H9 (cell line): ENCODE results near the gene RBFOX2. TPM values are rescaled to one million over a fixed set of nuclear protein-coding genes. Genes with fewer than 3 reads are reported as not detected.

Source experiments
- DNase-seq: peaks from one replicate; pipeline ENCODE4 v3.0.0-alpha.2; 2017
- H2AFZ ChIP-seq: one replicate; pipeline ENCODE4 v1.6.1; 2013; ENCODE audit warnings: mild to moderate bottlenecking, low read length, control low read depth, moderate library complexity
- H2AK5ac ChIP-seq: 2 replicates; pipeline ENCODE4 v1.6.1; 2013; ENCODE audit warnings: low read length, control low read depth, mixed read lengths; ENCODE audit not compliant: insufficient read length
- H2BK120ac ChIP-seq: one replicate; pipeline ENCODE4 v1.6.1; 2013; ENCODE audit warnings: low read depth, mild to moderate bottlenecking, low read length, control low read depth, inconsistent platforms; ENCODE audit not compliant: poor library complexity, severe bottlenecking
- H2BK12ac ChIP-seq: 2 replicates; pipeline ENCODE4 v1.6.1; 2013; ENCODE audit warnings: low read length, control low read depth, mixed read lengths, low read depth; ENCODE audit not compliant: insufficient read length
- H2BK15ac ChIP-seq: 2 replicates; pipeline ENCODE4 v1.6.1; 2013; ENCODE audit warnings: low read depth, low read length, control low read depth
- H2BK20ac ChIP-seq: one replicate; pipeline ENCODE4 v1.6.1; 2013; ENCODE audit warnings: low read depth, mild to moderate bottlenecking, low read length, control low read depth, inconsistent platforms; ENCODE audit not compliant: poor library complexity, severe bottlenecking
- H2BK5ac ChIP-seq: 2 replicates; pipeline ENCODE4 v1.6.1; 2013; ENCODE audit warnings: low read length, control low read depth, mixed read lengths; ENCODE audit not compliant: insufficient read length
- H3K14ac ChIP-seq: 2 replicates; pipeline ENCODE4 v1.6.1; 2013; ENCODE audit warnings: low read length, control low read depth; ENCODE audit not compliant: insufficient read depth
- H3K18ac ChIP-seq: 2 replicates; pipeline ENCODE4 v1.6.1; 2013; ENCODE audit warnings: low read depth, mild to moderate bottlenecking, mixed read lengths, low read length, control low read depth; ENCODE audit not compliant: insufficient read length
- H3K23ac ChIP-seq: 2 replicates; pipeline ENCODE4 v1.6.1; 2013; ENCODE audit warnings: low read length, control low read depth, mixed read lengths, low read depth; ENCODE audit not compliant: insufficient read length
- H3K23me2 ChIP-seq: 2 replicates; pipeline ENCODE4 v1.6.1; 2013; ENCODE audit warnings: low read depth, mild to moderate bottlenecking, mixed read lengths, low read length, control low read depth; ENCODE audit not compliant: insufficient read length, poor library complexity, severe bottlenecking
- H3K27ac ChIP-seq: 2 replicates; pipeline ENCODE4 v1.5.1; 2013; ENCODE audit warnings: low read length, control low read depth, mixed read lengths, low read depth; ENCODE audit not compliant: insufficient read length
- H3K27me3 ChIP-seq: 2 replicates; pipeline ENCODE4 v1.6.1; 2013; ENCODE audit warnings: low read length, control low read depth, inconsistent platforms; ENCODE audit not compliant: insufficient read depth
- H3K4ac ChIP-seq: 2 replicates; pipeline ENCODE4 v1.6.1; 2013; ENCODE audit warnings: low read depth, mild to moderate bottlenecking, control low read depth, inconsistent platforms, low read length, moderate library complexity
- H3K4me1 ChIP-seq: 2 replicates; pipeline ENCODE4 v1.6.1; 2013; ENCODE audit warnings: low read length, control low read depth, inconsistent platforms; ENCODE audit not compliant: insufficient read depth
- H3K4me2 ChIP-seq: 2 replicates; pipeline ENCODE4 v1.6.1; 2013; ENCODE audit warnings: low read length, control low read depth, mixed read lengths; ENCODE audit not compliant: insufficient read length, insufficient read depth
- H3K56ac ChIP-seq: 2 replicates; pipeline ENCODE4 v1.6.1; 2013; ENCODE audit warnings: low read depth, mild to moderate bottlenecking, mixed read lengths, low read length, control low read depth; ENCODE audit not compliant: insufficient read length
- H3K79me1 ChIP-seq: 2 replicates; pipeline ENCODE4 v1.6.1; 2013; ENCODE audit warnings: low read depth, mild to moderate bottlenecking, moderate library complexity, low read length, control low read depth, inconsistent platforms; ENCODE audit not compliant: insufficient read depth, poor library complexity, severe bottlenecking
- H3K79me2 ChIP-seq: 2 replicates; pipeline ENCODE4 v1.6.1; 2013; ENCODE audit warnings: low read length, control low read depth, inconsistent platforms; ENCODE audit not compliant: insufficient read depth
- H3K9ac ChIP-seq: 2 replicates; pipeline ENCODE4 v1.6.1; 2013; ENCODE audit warnings: low read length, control low read depth, mixed read lengths; ENCODE audit not compliant: insufficient read length; ENCODE audit errors: extremely low read depth
- H3K9me3 ChIP-seq: one replicate; pipeline ENCODE4 v1.6.1; 2013; ENCODE audit warnings: low read depth, low read length, inconsistent platforms; ENCODE audit not compliant: control insufficient read depth
- H3T11ph ChIP-seq: one replicate; pipeline ENCODE4 v1.6.1; 2013; ENCODE audit warnings: mild to moderate bottlenecking, low read length, control low read depth, inconsistent platforms
- H4K20me1 ChIP-seq: one replicate; pipeline ENCODE4 v1.6.1; 2013; ENCODE audit not compliant: control insufficient read depth, insufficient read length, insufficient read depth
- H4K5ac ChIP-seq: 2 replicates; pipeline ENCODE4 v1.6.1; 2013; ENCODE audit warnings: low read depth, mild to moderate bottlenecking, mixed read lengths, low read length, control low read depth; ENCODE audit not compliant: insufficient read length
- H4K8ac ChIP-seq: replicated peaks from 2 replicates; pipeline ENCODE4 v1.6.1; 2013; ENCODE audit warnings: low read length, control low read depth, mixed read lengths, low read depth; ENCODE audit not compliant: insufficient read length
- H4K91ac ChIP-seq: 2 replicates; pipeline ENCODE4 v1.6.1; 2013; ENCODE audit warnings: low read depth, mild to moderate bottlenecking, moderate library complexity, mixed read lengths, low read length, control low read depth; ENCODE audit not compliant: insufficient read length
- H3K27ac Mint-ChIP-seq, 3 experiments: 2 replicates in 2 of 3; 3 replicates in 1 of 3; pipeline ENCODE4 v1.8.0; 2020 to 2021; ENCODE audit warnings: mixed read lengths in 3 of 3, mild to moderate bottlenecking in 1 of 3, moderate library complexity in 1 of 3
- H3K27me3 Mint-ChIP-seq: 2 replicates; pipeline ENCODE4 v1.8.0; 2021; ENCODE audit warnings: low read depth, mild to moderate bottlenecking, moderate library complexity, mixed read lengths
- H3K36me3 Mint-ChIP-seq, 3 experiments: 2 replicates in 2 of 3; 3 replicates in 1 of 3; pipeline ENCODE4 v1.8.0; 2020 to 2021; ENCODE audit warnings: low read depth in 3 of 3, mixed read lengths in 3 of 3; ENCODE audit not compliant: insufficient read depth in 1 of 3
- H3K4me1 Mint-ChIP-seq, 2 experiments: 2 replicates each; pipeline ENCODE4 v1.8.0; 2020; ENCODE audit warnings: mixed read lengths in 2 of 2
- H3K4me3 Mint-ChIP-seq, 2 experiments: 2 replicates in 1 of 2; 3 replicates in 1 of 2; pipeline ENCODE4 v1.8.0; 2020 to 2021; ENCODE audit warnings: mild to moderate bottlenecking in 2 of 2, mixed read lengths in 2 of 2, moderate library complexity in 1 of 2
- H3K9me3 Mint-ChIP-seq, 2 experiments: 2 replicates in 1 of 2; 3 replicates in 1 of 2; pipeline ENCODE4 v1.8.0; 2020; ENCODE audit warnings: mild to moderate bottlenecking in 2 of 2, mixed read lengths in 2 of 2, moderate library complexity in 1 of 2
- WGBS: extraction: QIAGEN DNeasy Blood & Tissue Kit; methylation state at CpG from one replicate; pipeline ENCODE4 v1.1.7; 2013; ENCODE audit warnings: missing lambda C conversion rate, low lambda C conversion rate, mixed read lengths; ENCODE audit not compliant: insufficient read length; ENCODE audit errors: extremely low coverage; 5-methylcytosine and 5-hydroxymethylcytosine counted together
- total RNA-seq: library from RNA; stranded (reverse); gene quantifications from 2 replicates; pipeline ENCODE4 v1.2.1, GENCODE V29; 2021
- TF ChIP-seq, protein P1 (sequence below): fragments of 200-600 bp; sonication (generic); conservative IDR thresholded peaks from 3 replicates; pipeline ENCODE4 v1.8.0; 2021; ENCODE audit warnings: antibody characterized with exemption, mild to moderate bottlenecking

RBFOX2 gene
- total RNA-seq, 1 experiment from 2014 or later, result 84.7 TPM

DNA sequence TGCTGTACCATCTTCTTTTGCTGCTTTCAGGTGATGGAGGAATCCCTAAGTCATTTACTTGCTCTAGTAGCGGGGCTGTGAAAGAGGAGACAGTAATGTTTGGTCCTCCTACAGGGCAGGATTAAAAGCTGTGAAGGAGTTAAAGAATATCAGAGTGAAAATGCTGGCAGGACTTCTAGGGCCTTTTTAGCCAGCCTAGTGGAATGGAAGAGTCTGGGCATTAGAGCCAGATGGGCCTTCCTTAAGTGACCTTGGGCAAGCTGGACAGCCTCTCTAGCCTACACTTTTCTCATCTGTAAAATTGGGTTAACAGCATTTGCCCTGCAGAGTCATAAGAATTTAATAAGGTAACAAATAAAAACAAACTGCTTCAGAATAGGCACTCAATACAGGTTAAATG, 114.7 kb downstream of the RBFOX2 start:
- no peak overlapping the region for H2BK120ac ChIP-seq
- H2AFZ ChIP-seq, result no peak overlapping the region
- no peak for DNase-seq
- no peak overlapping the region for H4K8ac ChIP-seq
- H3K9me3 ChIP-seq, result no peaks in the 10 kb centered on the region
- no peak overlapping the region for H3K27ac ChIP-seq
- no peaks in the 10 kb centered on the region for H4K20me1 ChIP-seq
- WGBS, result no CpG with 5 or more reads among the region's 1 CpG
- Mint-ChIP-seq H3K27ac (peak overlapping the region in 1 of 3 experiments; percentile 99; a peak in 3 of 7 replicates), H3K4me1 (peaks cover 59% of the 10 kb centered on the region in 2 experiments), H3K36me3 (no peaks in the 10 kb centered on the region; a peak in 1 of 7 replicates), H3K27me3 (no peaks in the 10 kb centered on the region), H3K4me3 (peak overlapping the region in 1 of 2 experiments; percentile 38; a peak in 1 of 5 replicates), H3K9me3 (no peaks in the 10 kb centered on the region)
- H3K18ac ChIP-seq, result no peak overlapping the region
- H3K79me1 ChIP-seq, result no peaks in the 10 kb centered on the region
- H2BK12ac ChIP-seq, result no peak overlapping the region
- H2AK5ac ChIP-seq, result no peak overlapping the region
- TF ChIP-seq, protein P1, sequence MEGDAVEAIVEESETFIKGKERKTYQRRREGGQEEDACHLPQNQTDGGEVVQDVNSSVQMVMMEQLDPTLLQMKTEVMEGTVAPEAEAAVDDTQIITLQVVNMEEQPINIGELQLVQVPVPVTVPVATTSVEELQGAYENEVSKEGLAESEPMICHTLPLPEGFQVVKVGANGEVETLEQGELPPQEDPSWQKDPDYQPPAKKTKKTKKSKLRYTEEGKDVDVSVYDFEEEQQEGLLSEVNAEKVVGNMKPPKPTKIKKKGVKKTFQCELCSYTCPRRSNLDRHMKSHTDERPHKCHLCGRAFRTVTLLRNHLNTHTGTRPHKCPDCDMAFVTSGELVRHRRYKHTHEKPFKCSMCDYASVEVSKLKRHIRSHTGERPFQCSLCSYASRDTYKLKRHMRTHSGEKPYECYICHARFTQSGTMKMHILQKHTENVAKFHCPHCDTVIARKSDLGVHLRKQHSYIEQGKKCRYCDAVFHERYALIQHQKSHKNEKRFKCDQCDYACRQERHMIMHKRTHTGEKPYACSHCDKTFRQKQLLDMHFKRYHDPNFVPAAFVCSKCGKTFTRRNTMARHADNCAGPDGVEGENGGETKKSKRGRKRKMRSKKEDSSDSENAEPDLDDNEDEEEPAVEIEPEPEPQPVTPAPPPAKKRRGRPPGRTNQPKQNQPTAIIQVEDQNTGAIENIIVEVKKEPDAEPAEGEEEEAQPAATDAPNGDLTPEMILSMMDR, result no peak
- H3K4me1 ChIP-seq, result peaks cover 16% of the 10 kb centered on the region
- H3K79me2 ChIP-seq, result peaks cover 10% of the 10 kb centered on the region; the same call in 1 of the 2 replicates
- H4K91ac ChIP-seq, result no peak overlapping the region
- no peak overlapping the region for H4K5ac ChIP-seq
- H2BK15ac ChIP-seq, result no peak overlapping the region
- no peaks in the 10 kb centered on the region for H3K23me2 ChIP-seq
- H3K4ac ChIP-seq, result no peak overlapping the region
- H3K23ac ChIP-seq, result no peak overlapping the region
- H2BK5ac ChIP-seq, result peak overlapping the region; percentile 51
- H2BK20ac ChIP-seq, result no peak overlapping the region
- no peak overlapping the region for H3K56ac ChIP-seq
- peak overlapping the region; percentile 66 for H3K4me2 ChIP-seq
- H3K14ac ChIP-seq, result no peak overlapping the region
- H3K9ac ChIP-seq, result no peak overlapping the region
- H3T11ph ChIP-seq, result no peak overlapping the region
- no peaks in the 10 kb centered on the region for H3K27me3 ChIP-seq
